Subcutaneous abdominal adipose tissue (tissue), 5 donors: ENCODE data around the gene GPR132.
"Not testable (repeated sequence)": the region's sequence is repeated elsewhere in the genome, so short reads cannot be mapped to it uniquely, and the experiment has no call there.

ENCODE experiments used
- H3K27ac ChIP-seq: one replicate; pipeline ENCODE4 v1.7.0; 2013; ENCODE audit warnings: low read depth, mild to moderate bottlenecking, inconsistent platforms, low read length, moderate library complexity
- H3K27me3 ChIP-seq, 5 donors: one replicate each; pipeline ENCODE4 v1.7.0; 2013; ENCODE audit warnings: low read length in 5 of 5, inconsistent platforms in 1 of 5; ENCODE audit not compliant: control insufficient read depth in 5 of 5, insufficient read depth in 4 of 5
- H3K36me3 ChIP-seq, 5 donors: one replicate each; pipeline ENCODE4 v1.7.0; 2013; ENCODE audit warnings: low read length in 5 of 5; ENCODE audit not compliant: control insufficient read depth in 5 of 5, insufficient read depth in 5 of 5
- H3K4me1 ChIP-seq, 5 donors: one replicate each; pipeline ENCODE4 v1.7.0; 2013; ENCODE audit warnings: low read length in 5 of 5, mild to moderate bottlenecking in 3 of 5, moderate library complexity in 1 of 5; ENCODE audit not compliant: control insufficient read depth in 5 of 5, insufficient read depth in 5 of 5
- H3K4me3 ChIP-seq, 5 donors: one replicate each; pipeline ENCODE4 v1.7.0; 2013; ENCODE audit warnings: low read length in 5 of 5, low read depth in 1 of 5
- H3K9ac ChIP-seq, 5 donors: one replicate each; pipeline ENCODE4 v1.7.0; 2013; ENCODE audit warnings: low read length in 5 of 5, mild to moderate bottlenecking in 4 of 5, moderate library complexity in 3 of 5
- H3K9me3 ChIP-seq, 5 donors: one replicate each; pipeline ENCODE4 v1.7.0; 2013; ENCODE audit warnings: low read length in 5 of 5; ENCODE audit not compliant: control insufficient read depth in 5 of 5
- donor health status: healthy.
- donor health status: healthy.
- donor health status: healthy.
- donor health status: healthy.
- donor health status: healthy.

GPR132 gene

DNA sequence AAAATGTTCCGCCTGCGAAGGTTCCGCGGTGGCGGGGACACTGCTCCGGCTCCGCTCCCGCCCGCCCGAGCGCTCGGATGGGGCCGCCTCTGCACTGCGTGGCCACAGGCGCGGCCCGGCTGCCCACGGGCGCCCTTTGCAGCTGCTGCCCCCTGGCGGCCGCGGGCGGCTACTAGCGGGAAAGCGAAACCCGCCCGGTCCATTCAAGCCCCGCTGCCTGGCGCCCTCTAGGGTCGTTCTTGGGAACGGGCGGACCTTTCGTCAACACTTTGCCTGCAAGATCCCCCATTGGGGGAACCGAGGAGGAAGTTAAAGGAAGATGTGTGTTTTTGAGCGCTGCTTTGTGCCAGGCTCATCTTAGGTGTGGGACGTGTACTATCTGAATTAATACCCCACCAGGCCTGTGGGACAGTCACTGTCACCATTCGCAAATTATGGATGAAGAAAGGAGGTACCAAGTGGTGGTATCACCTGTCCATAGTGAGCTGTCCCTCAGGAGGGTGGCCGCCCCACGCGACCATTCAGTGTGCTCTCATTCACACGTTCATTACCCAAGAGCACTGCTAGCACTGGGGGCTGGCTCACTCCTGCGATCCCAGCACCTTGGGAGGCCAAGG lies 19.4 kb downstream of the GPR132 start:
- no peak overlapping the region for H3K4me3 ChIP-seq
- H3K9ac ChIP-seq, result no peak overlapping the region
- peaks cover 0 to 11% (median 8%) of the 10 kb centered on the region in 5 donors for H3K4me1 ChIP-seq
- H3K27me3 ChIP-seq, result peaks cover 4 to 14% (median 7%) of the 10 kb centered on the region in 5 donors
- H3K27ac ChIP-seq, result no peak overlapping the region
- peaks cover 0 to 11% (median 0%) of the 10 kb centered on the region in 5 donors for H3K36me3 ChIP-seq
- H3K9me3 ChIP-seq, result no peaks in the 10 kb centered on the region

DNA sequence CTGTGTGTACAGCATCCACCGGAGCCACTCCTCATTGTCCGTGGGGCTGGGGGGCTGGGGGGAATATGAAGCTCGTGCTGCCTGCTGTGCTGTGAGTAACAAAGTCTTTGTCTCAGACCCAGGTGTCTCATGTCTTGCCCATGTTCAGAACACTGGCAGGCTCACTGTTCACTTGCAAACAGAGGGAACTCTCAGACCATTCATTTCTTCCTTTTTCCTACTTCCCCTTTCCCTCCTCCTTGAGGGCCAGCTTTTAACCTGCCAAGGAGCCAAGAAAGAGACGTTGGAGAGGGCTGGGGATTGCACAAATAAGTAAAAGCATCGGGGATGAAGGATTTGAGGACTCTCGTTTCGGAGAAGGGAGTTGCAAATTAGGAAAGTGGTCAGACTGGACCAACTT lies 21.6 kb downstream of the GPR132 start:
- Histone ChIP-seq H3K9me3 (no peaks in the 10 kb centered on the region), H3K9ac (no peak overlapping the region), H3K27ac (no peak overlapping the region), H3K4me3 (no peak overlapping the region), H3K36me3 (no peaks in the 10 kb centered on the region), H3K27me3 (peaks cover 4 to 14% (median 11%) of the 10 kb centered on the region in 5 donors), H3K4me1 (peaks cover 0 to 6% (median 4%) of the 10 kb centered on the region in 5 donors)

DNA sequence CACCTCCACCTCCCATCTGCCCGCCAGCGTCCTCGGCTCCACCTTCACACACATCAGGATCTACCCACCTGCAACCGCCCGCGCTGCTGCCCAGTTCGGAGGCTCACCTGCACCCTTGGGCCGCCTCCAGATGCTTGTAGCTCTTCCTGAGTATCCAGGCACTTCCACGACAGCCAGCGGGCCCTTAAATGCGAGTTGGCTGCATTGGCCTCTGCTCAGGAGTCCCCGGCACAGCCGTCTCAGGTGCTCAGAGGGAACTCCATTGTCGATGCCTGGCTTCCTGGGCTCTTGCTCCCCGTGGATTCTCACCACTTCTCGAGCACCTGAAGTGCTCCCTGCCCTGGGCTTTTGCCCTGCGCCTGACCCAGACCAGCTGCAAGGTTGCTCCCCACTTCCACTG lies 22.4 kb downstream of the GPR132 start:
- Histone ChIP-seq H3K4me1 (peaks cover 0 to 6% (median 4%) of the 10 kb centered on the region in 5 donors), H3K9me3 (no peaks in the 10 kb centered on the region), H3K4me3 (no peak overlapping the region), H3K27ac (no peak overlapping the region), H3K36me3 (no peaks in the 10 kb centered on the region), H3K9ac (no peak overlapping the region), H3K27me3 (peaks cover 4 to 14% (median 11%) of the 10 kb centered on the region in 5 donors)

DNA sequence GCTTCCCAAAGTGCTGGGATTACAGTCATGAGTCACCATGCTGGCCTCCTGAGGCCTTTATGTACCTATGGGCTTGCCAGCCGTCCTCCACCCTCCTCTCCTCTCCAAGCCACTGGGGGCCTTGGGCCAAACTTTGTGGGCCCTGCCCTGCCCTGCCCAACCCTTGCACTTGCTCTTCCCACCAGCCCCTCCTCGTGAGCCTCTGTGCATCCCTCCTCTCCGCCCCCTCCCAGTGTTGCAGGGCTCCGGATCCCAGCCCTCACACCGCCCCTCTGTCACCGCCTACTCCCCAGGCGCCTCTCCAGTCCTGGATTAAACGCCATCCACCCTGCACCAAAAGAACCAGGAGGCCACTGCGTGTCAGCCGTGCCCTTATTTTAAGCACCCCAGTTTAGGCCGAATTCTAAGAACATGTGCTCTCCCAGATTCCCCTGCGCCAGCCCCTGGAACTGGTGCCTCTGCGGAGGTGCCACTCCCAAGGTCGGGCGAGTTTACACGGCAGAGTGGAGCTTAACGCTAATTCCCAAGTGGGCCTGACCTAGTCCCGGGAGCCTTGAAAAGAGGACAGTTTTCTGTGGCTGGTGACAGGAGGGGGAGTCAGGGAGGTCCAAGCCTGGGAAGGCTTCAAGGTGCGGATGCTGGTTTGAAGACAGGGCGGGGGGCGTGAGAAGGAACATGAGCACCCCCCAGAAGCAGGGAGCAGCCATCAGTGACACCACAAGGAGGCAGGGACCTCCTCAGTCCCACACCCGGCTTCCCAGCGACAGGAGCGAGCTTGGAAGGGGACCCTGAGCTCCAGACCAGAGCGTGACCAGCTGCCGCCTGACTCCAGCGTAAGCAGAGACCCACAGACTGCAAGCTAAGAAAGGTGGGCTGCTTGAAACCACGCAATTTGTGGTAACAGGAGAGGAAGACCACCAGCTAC lies 23.1 kb downstream of the GPR132 start:
- peaks cover 0 to 11% (median 10%) of the 10 kb centered on the region in 5 donors for H3K27me3 ChIP-seq
- H3K4me1 ChIP-seq, result peaks cover 0 to 6% (median 4%) of the 10 kb centered on the region in 5 donors

DNA sequence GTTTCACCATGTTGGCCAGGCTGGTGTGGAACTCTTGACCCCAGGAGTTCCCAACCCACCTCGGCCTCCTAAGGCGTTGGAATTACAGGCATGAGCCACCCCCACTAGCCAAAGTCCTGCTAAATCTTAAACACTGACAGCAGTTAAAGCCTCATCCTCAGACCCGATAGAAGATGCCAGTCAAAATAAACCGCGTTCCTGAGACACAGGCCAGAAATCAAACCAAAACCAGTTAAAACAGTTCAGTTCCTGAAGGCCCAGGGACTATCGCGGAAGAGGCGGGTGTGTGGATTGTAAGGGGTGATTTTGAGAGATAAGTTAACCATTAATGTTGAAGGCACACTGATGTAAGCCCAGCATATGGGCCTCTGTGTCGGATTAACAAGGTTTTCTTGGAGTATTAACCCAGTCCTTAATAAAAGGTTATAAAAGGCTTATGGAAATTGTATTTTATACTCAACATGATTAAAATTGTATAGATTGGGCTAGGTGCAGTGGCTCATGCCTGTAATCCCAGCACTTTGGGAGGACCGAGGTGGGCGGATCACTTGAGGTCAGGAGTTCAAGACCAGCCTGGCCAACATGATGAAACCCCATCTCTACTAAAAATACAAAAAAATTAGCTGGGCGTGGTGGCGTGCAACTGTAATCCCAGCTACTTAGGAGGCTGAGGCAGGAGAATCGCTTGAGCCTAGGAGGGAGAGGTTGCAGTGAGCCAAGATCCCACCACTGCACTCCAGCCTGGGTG lies 25.6 kb downstream of the GPR132 start:
- H3K36me3 ChIP-seq, result no peaks in the 10 kb centered on the region
- H3K27ac ChIP-seq, result no peak overlapping the region
- no peaks in the 10 kb centered on the region for H3K9me3 ChIP-seq
- no peak overlapping the region for H3K4me3 ChIP-seq
- H3K9ac ChIP-seq, result no peak overlapping the region
- peaks cover 0 to 2% (median 0%) of the 10 kb centered on the region in 5 donors for H3K4me1 ChIP-seq
- peaks cover 0 to 9% (median 7%) of the 10 kb centered on the region in 5 donors for H3K27me3 ChIP-seq

More for the DNA sequence above, 23.1 kb downstream of the GPR132 start:
- no peak overlapping the region for H3K9ac ChIP-seq
- no peak overlapping the region for H3K4me3 ChIP-seq
- H3K27ac ChIP-seq, result no peak overlapping the region
- H3K9me3 ChIP-seq, result no peaks in the 10 kb centered on the region
- H3K36me3 ChIP-seq, result no peaks in the 10 kb centered on the region

DNA sequence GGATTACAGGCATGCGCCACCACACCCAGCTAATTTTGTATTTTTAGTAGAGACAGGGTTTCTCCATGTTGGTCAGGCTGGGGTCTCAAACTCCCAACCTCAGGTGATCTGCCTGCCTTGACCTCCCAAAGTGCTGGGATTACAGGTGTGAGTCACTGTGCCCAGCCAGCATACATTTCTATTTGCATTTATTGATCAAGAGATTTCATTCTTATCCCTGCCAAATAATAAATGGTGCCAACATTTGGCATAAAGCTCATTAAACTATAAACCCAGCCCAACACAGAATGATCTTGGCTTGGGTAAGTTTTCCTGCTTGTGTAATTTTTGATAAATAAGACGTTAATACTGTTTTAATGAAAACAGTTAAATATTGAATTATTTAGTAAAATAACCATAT lies 29.6 kb downstream of the GPR132 start:
- not testable (repeated sequence) for H3K4me1 ChIP-seq, H3K36me3 ChIP-seq, H3K9ac ChIP-seq, H3K9me3 ChIP-seq, H3K4me3 ChIP-seq, H3K27ac ChIP-seq
- peaks cover 0 to 13% (median 3%) of the 10 kb centered on the region in 5 donors for H3K27me3 ChIP-seq

DNA sequence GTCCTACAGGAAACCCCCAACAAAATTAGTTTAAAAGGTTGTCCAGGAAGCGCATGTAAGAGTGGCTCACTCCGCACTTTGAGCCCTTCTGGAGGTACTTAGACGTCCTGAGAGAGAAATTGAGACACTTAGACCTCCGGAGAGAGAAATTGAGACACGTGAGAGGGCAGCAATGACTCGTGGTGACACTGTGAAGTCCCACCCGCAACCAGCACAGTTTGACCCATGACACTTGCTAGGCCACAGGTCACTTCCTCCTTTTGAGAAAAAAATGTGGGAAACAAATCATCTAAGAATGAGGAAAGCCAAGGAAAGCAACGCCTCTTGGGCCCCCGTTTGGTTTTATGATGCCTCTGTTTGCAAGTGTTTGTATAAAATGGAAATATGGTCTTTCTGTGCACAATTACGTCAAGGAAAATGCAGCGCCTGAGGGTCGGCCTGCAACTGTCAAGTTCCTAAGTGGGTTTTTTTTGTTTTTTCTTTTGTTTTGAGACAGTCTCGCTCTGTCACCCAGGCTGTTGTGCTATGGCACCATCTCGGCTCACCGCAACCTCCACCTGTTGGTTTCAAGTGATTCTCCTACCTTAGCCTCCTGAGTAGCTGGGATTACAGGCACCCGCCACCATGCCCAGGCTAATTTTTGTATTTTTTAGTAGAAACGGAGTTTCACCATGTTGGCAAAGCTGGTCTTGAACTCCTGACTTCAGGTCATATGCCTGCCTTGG lies 30.8 kb downstream of the GPR132 start:
- no peak overlapping the region for H3K27ac ChIP-seq

DNA sequence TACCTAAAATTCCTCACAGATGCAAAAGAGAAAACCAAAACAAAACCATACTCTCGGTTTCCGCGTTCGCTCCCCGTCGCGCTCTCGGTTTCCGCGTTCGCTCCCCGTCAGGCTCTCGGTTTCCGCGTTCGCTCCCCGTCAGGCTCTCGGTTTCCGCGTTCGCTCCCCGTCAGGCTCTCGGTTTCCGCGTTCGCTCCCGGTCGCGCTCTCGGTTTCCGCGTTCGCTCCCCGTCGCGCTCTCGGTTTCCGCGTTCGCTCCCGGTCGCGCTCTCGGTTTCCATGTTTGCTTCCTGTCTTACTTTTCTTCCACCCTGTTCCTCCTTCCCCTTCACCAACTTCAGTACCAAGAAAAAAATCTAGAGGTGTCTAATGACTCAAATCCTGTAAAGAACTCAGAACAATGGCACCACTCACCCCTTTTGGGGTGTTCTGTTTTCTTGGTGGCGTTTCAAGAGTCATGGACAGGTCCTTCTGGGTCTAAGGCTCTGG lies 31.8 kb downstream of the GPR132 start:
- H3K9me3 ChIP-seq, H3K36me3 ChIP-seq, H3K27ac ChIP-seq, H3K4me1 ChIP-seq, H3K27me3 ChIP-seq: not testable (repeated sequence)
- Histone ChIP-seq H3K4me3 (peak overlapping the region; percentile 53 to 75 (median 61)), H3K9ac (peak overlapping the region in 3 of 5 donors; percentile 21 to 66 (median 35))

More for the DNA sequence above, 30.8 kb downstream of the GPR132 start:
- Histone ChIP-seq H3K4me1 (peaks cover 2 to 8% (median 3%) of the 10 kb centered on the region in 5 donors), H3K27me3 (peaks cover 0 to 10% (median 3%) of the 10 kb centered on the region in 5 donors), H3K9ac (no peak overlapping the region), H3K4me3 (no peak overlapping the region), H3K36me3 (no peaks in the 10 kb centered on the region), H3K9me3 (no peaks in the 10 kb centered on the region)

DNA sequence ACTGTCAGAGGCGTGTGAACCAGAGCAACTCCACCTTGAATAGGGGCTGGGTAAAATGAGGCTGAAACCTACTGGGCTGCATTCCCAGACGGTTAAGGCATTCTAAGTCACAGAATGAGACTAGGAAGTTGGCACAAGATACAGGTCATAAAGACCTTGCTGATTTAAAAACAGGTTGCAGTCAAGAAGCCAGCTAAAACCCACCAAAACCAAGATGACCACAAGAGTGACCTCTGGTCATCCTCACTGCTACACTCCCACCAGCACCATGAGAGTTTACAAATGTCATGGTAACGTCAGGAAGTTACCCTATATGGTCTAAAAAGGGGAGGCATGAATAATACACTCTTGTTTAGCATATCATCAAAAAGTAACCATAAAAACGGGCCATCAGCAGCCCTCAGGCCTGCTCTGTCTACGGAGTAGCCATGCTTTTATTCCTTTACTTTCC lies 32.8 kb downstream of the GPR132 start:
- not testable (repeated sequence) for H3K27ac ChIP-seq
- peak overlapping the region in 3 of 5 donors; percentile 61 to 75 (median 70) for H3K4me3 ChIP-seq

More for the DNA sequence above, 32.8 kb downstream of the GPR132 start:
- H3K36me3 ChIP-seq, H3K9ac ChIP-seq, H3K4me1 ChIP-seq, H3K27me3 ChIP-seq, H3K9me3 ChIP-seq: not testable (repeated sequence)
